HepG2 (cell line): ENCODE results near the gene SVOPL. TPM values are rescaled to one million over a fixed set of nuclear protein-coding genes. Genes with fewer than 3 reads are reported as not detected.

ENCODE experiments used
- ATAC-seq: fragments of 200-7000 bp; cut with Tn5 transposase; 3 replicates; pipeline ENCODE4 v1.9.1; 2020; ENCODE audit warnings: mild to moderate bottlenecking, moderate library complexity
- BruUV-seq: library from RNA; stranded (reverse); fragments of 400-500 nt; replicated peaks from 2 replicates; lab custom pipeline; 2021; lab: Mats Ljungman, UMichigan
- CTCF ChIA-PET: fragments of 300-600 bp; formaldehyde crosslinking; extraction: SDS; loops from one replicate; lab custom pipeline; 2021; ENCODE audit warnings: low total read pairs, inconsistent platforms, low intra/inter-chr PET ratio; lab: Yijun Ruan, JAX
- POLR2A ChIA-PET: fragments of 350-600 bp; sonication (Branson Sonifier 250); formaldehyde crosslinking; loops from one replicate; lab custom pipeline; 2020; ENCODE audit warnings: antibody characterized with exemption, inconsistent platforms; lab: Yijun Ruan, JAX
- DNase-seq: peaks from one replicate; pipeline ENCODE4 v3.0.0-alpha.2; 2015; ENCODE audit warnings: low spot score
- FAIRE-seq: peaks from 3 replicates; lab custom pipeline; 2011; peaks lifted over from hg19 to GRCh38; lab: Jason Lieb, UNC
- H2AFZ ChIP-seq: one replicate; pipeline ENCODE4 v1.6.1; 2011; ENCODE audit warnings: low read length, inconsistent platforms
- H3K27ac ChIP-seq: fragments of 300-600 bp; 3 replicates; pipeline ENCODE4 v1.8.0; 2011; ENCODE audit warnings: mixed run types, mild to moderate bottlenecking, mixed read lengths, low read length, inconsistent platforms; ENCODE audit not compliant: insufficient read depth; ENCODE audit errors: extremely low read length
- H3K27me3 ChIP-seq, 2 experiments: fragments of 200-600 bp in 1 of 2; 2 replicates in 1 of 2; 3 replicates in 1 of 2; pipeline versions ENCODE4 v1.6.0 to v1.8.0; 2011; ENCODE audit warnings: low read length in 2 of 2, mild to moderate bottlenecking in 2 of 2, moderate library complexity in 2 of 2, inconsistent platforms in 1 of 2; ENCODE audit not compliant: insufficient read depth in 2 of 2, control insufficient read depth in 1 of 2
- H3K36me3 ChIP-seq, 2 experiments: fragments of 200-600 bp in 1 of 2; replicated peaks in 1 of 2; 2 replicates in 1 of 2; 3 replicates in 1 of 2; pipeline versions ENCODE4 v1.5.1 to v1.8.0; 2011; ENCODE audit warnings: low read length in 2 of 2, inconsistent platforms in 1 of 2; ENCODE audit not compliant: insufficient read depth in 2 of 2, control insufficient read depth in 1 of 2
- H3K4me1 ChIP-seq: 2 replicates; pipeline ENCODE4 v1.5.1; 2012; ENCODE audit warnings: low read length, inconsistent platforms; ENCODE audit not compliant: insufficient read depth
- H3K4me2 ChIP-seq: 2 replicates; pipeline ENCODE4 v1.6.0; 2011; ENCODE audit warnings: low read depth, low read length, inconsistent platforms
- H3K4me3 ChIP-seq, 3 experiments: fragments of 200-600 bp in 1 of 3; sonication (generic), shearing (Covaris generic) in 1 of 3; replicated peaks in 1 of 3; 2 replicates each; pipeline ENCODE4 v1.5.1; 2011 to 2016; ENCODE audit warnings: low read length in 3 of 3, inconsistent platforms in 2 of 3, low read depth in 2 of 3, mild to moderate bottlenecking in 2 of 3, control low read depth in 1 of 3, mixed read lengths in 1 of 3; ENCODE audit not compliant: insufficient read depth in 1 of 3
- H3K79me2 ChIP-seq: one replicate; pipeline ENCODE4 v1.6.1; 2011; ENCODE audit warnings: low read length, inconsistent platforms; ENCODE audit not compliant: insufficient read depth
- H3K9ac ChIP-seq: 2 replicates; pipeline ENCODE4 v1.6.0; 2011; ENCODE audit warnings: mild to moderate bottlenecking, low read depth, low read length, inconsistent platforms; ENCODE audit not compliant: insufficient read depth
- H3K9me3 ChIP-seq: 2 replicates; pipeline ENCODE4 v1.5.1; 2012; ENCODE audit warnings: mild to moderate bottlenecking, low read length
- H4K20me1 ChIP-seq: 2 replicates; pipeline ENCODE4 v1.6.0; 2011; ENCODE audit warnings: inconsistent platforms, mild to moderate bottlenecking, low read length, moderate library complexity; ENCODE audit not compliant: insufficient read depth
- ARID3A ChIP-seq: IDR thresholded peaks from 2 replicates; pipeline ENCODE4 v1.6.1; 2012; ENCODE audit warnings: low read depth, low read length, improper control_type of control experiment
- ETV5 ChIP-seq: IDR thresholded peaks from 2 replicates; pipeline ENCODE4 v1.6.1; 2018; ENCODE audit warnings: missing biosample characterization, missing genetic modification reagents, inconsistent platforms, borderline replicate concordance
- FOSL1 ChIP-seq: sonication (generic); formaldehyde crosslinking; IDR thresholded peaks from 2 replicates; pipeline ENCODE4 v1.9.0; 2021; ENCODE audit warnings: missing genetic modification reagents, borderline replicate concordance
- GABPB1 ChIP-seq: IDR thresholded peaks from 2 replicates; pipeline ENCODE4 v1.6.1; 2016; ENCODE audit warnings: mild to moderate bottlenecking, missing genetic modification reagents, moderate library complexity, missing compliant biosample characterization
- IKZF5 ChIP-seq: IDR thresholded peaks from 2 replicates; pipeline ENCODE4 v1.6.1; 2018; ENCODE audit warnings: missing genetic modification reagents, mild to moderate bottlenecking, missing compliant biosample characterization
- MLXIP ChIP-seq: sonication (generic); formaldehyde crosslinking; IDR thresholded peaks from 2 replicates; pipeline ENCODE4 v1.9.0; 2021; ENCODE audit warnings: missing genetic modification reagents, borderline replicate concordance
- NR1H2 ChIP-seq: sonication (generic); formaldehyde crosslinking; IDR thresholded peaks from 2 replicates; pipeline ENCODE4 v1.8.1; 2022; ENCODE audit warnings: low read depth, missing genetic modification reagents, borderline replicate concordance
- RBFOX2 ChIP-seq: fragments of 200-400 bp; formaldehyde crosslinking; IDR thresholded peaks from 2 replicates; pipeline ENCODE4 v1.6.1; 2017; ENCODE audit warnings: low read depth, mild to moderate bottlenecking, low read length
- RELA ChIP-seq: sonication (generic); formaldehyde crosslinking; IDR thresholded peaks from 2 replicates; pipeline ENCODE4 v1.4.0; 2020; ENCODE audit warnings: missing genetic modification reagents
- REPIN1 ChIP-seq: sonication (generic); formaldehyde crosslinking; IDR thresholded peaks from 2 replicates; pipeline ENCODE4 v1.8.0; 2022; ENCODE audit warnings: missing genetic modification reagents, low read depth, mild to moderate bottlenecking, borderline replicate concordance
- SMC3 ChIP-seq: IDR thresholded peaks from 2 replicates; pipeline ENCODE4 v1.6.1; 2011; ENCODE audit warnings: low read length, improper control_type of control experiment
- SNAI1 ChIP-seq: sonication (generic); formaldehyde crosslinking; IDR thresholded peaks from 2 replicates; pipeline ENCODE4 v1.5.0; 2020; ENCODE audit warnings: mild to moderate bottlenecking, missing genetic modification reagents, borderline replicate concordance
- TARDBP ChIP-seq: sonication (generic); formaldehyde crosslinking; IDR thresholded peaks from 2 replicates; pipeline ENCODE4 v1.8.0; 2022; ENCODE audit warnings: mild to moderate bottlenecking, missing genetic modification reagents
- WIZ ChIP-seq: sonication (generic); formaldehyde crosslinking; IDR thresholded peaks from 2 replicates; pipeline ENCODE4 v1.5.1; 2020; ENCODE audit warnings: mild to moderate bottlenecking, missing genetic modification reagents
- ZBTB20 ChIP-seq: sonication (generic); formaldehyde crosslinking; IDR thresholded peaks from 2 replicates; pipeline ENCODE4 v1.8.1; 2023; ENCODE audit warnings: missing genetic modification reagents, low read depth, mild to moderate bottlenecking, borderline replicate concordance
- ZMAT5 ChIP-seq: sonication (generic); formaldehyde crosslinking; IDR thresholded peaks from 2 replicates; pipeline ENCODE4 v1.5.0; 2020; ENCODE audit warnings: mild to moderate bottlenecking, low read depth, missing genetic modification reagents, borderline replicate concordance
- ZNF431 ChIP-seq: sonication (generic); formaldehyde crosslinking; IDR thresholded peaks from 2 replicates; pipeline ENCODE4 v1.9.0; 2022; ENCODE audit warnings: missing genetic modification reagents, low read depth, mild to moderate bottlenecking, borderline replicate concordance
- ZNF891 ChIP-seq: sonication (generic); formaldehyde crosslinking; IDR thresholded peaks from 2 replicates; pipeline ENCODE4 v1.5.0; 2020; ENCODE audit warnings: mild to moderate bottlenecking, missing genetic modification reagents
- WGBS: methylation state at CpG from one replicate; pipeline ENCODE4 v1.1.6; 2017; ENCODE audit warnings: low lambda C conversion rate; 5-methylcytosine and 5-hydroxymethylcytosine counted together
- in situ Hi-C: cut with HindIII; loops from 2 replicates; pipeline ENCODE4 v1.10.0; 2017; ENCODE audit warnings: low pct_unique_long_range_greater_than_20kb; ENCODE audit not compliant: extremely low pct_ligation_motif_present
- intact Hi-C: fragments of 100-400 bp; cut with micrococcal nuclease; formaldehyde crosslinking; loops from one replicate; pipeline ENCODE4 v1.10.0; 2022; ENCODE audit not compliant: unreplicated experiment
- polyA plus RNA-seq, 8 experiments: library from polyadenylated mRNA; depleted of rRNA in 3 of 8; stranded (reverse) in 7 of 8; unstranded in 1 of 8; fragments of >200 nt; fragmentation: Illumina TruSeq in 4 of 8; extraction: Trizol in 4 of 8; gene quantifications; 2 replicates each; pipeline versions ENCODE4 v1.2.1 to v1.2.3, GENCODE V29; 2011 to 2016; ENCODE audit warnings: low read depth in 4 of 8, missing spikeins in 1 of 8, mixed read lengths in 1 of 8; ENCODE audit not compliant: insufficient read depth in 1 of 8
- total RNA-seq, 5 experiments: library from RNA; depleted of rRNA; stranded (reverse); fragments of >200 nt; fragmentation: Illumina TruSeq; extraction: Trizol; gene quantifications; 2 replicates each; pipeline ENCODE4 v1.2.3, GENCODE V29; 2016; ENCODE audit warnings: low read depth in 1 of 5

The SVOPL gene
- total and polyA plus RNA-seq, 2 of the 13 experiments (the other 11 are each of a cell fraction or from before 2014, with no cell fraction given), result not detected

- Histone ChIP-seq H3K79me2 (no peaks in the 10 kb centered on the region), H3K4me3 (no peak overlapping the region), H3K9me3 (no peaks in the 10 kb centered on the region), H3K4me2 (no peak overlapping the region), H3K27ac (no peak overlapping the region), H3K36me3 (peaks cover 0 to 28% of the 10 kb centered on the region in 2 experiments; a peak in 3 of 5 replicates), H3K4me1 (no peaks in the 10 kb centered on the region), H2AFZ (no peak overlapping the region), H4K20me1 (no peaks in the 10 kb centered on the region; the same call in 1 of the 2 replicates), H3K9ac (no peak overlapping the region), H3K27me3 (no peaks in the 10 kb centered on the region)
- in situ Hi-C loops (no loop called here), intact Hi-C loops (no loop called here)
- no peak for DNase-seq
- TF ChIP-seq SNAI1 (CRISPR knock-in tag) (no peak), REPIN1 (CRISPR knock-in tag) (no peak), GABPB1 (CRISPR knock-in tag) (no peak), ZNF891 (CRISPR knock-in tag) (no peak), IKZF5 (CRISPR knock-in tag) (no peak), TARDBP (CRISPR knock-in tag) (no peak), RBFOX2 (no peak), MLXIP (CRISPR knock-in tag) (no peak), FOSL1 (no peak), SMC3 (no peak), ETV5 (no peak), NR1H2 (CRISPR knock-in tag) (no peak), ZBTB20 (no peak), ZMAT5 (CRISPR knock-in tag) (no peak), ARID3A (no peak), ZNF431 (no peak), WIZ (no peak), RELA (no peak)
- 92% methylated on average over 2 of the region's 2 CpGs for whole genome bisulfite sequencing
- FAIRE-seq, result no peak
- no TSS peak for BruUV-seq
- no peak for ATAC-seq
- CTCF ChIA-PET, result no interaction called here
- POLR2A ChIA-PET, result interaction anchor here (1.4 kb wide), 1 partner anchor 23 kb away, joined by 4 read pairs; no protein-coding TSS in a partner anchor
Measured at GRCh38 chr7:138588986-138589385, 112.2 kb downstream of the SVOPL start.
